HEK293T (cell line): Measurements from ENCODE around the gene TRMT11.
A peak's percentile ranks its signal among the peaks of the same experiment; 100 is the strongest.

ENCODE experiments used
- CTCF ChIA-PET: fragments of 350-600 bp; formaldehyde crosslinking; extraction: SDS; loops from one replicate; lab custom pipeline; 2021; ENCODE audit warnings: antibody characterized with exemption, inconsistent platforms; lab: Yijun Ruan, JAX
- POLR2A ChIA-PET: fragments of 350-600 bp; formaldehyde crosslinking; extraction: SDS; loops from one replicate; lab custom pipeline; 2020; ENCODE audit warnings: antibody characterized with exemption, inconsistent platforms; lab: Yijun Ruan, JAX
- DNase-seq: peaks from one replicate; pipeline ENCODE4 v3.0.0; 2012; ENCODE audit warnings: mixed read lengths; ENCODE audit errors: extremely low spot score
- ARNT ChIP-seq: fragments of 450-650 bp; IDR thresholded peaks from 2 replicates; pipeline ENCODE4 v1.6.1; 2017; ENCODE audit warnings: mild to moderate bottlenecking
- BHLHE40 ChIP-seq: fragments of 450-650 bp; IDR thresholded peaks from 2 replicates; pipeline ENCODE4 v1.6.1; 2016; ENCODE audit warnings: mild to moderate bottlenecking, moderate library complexity, borderline replicate concordance
- CTBP1 ChIP-seq: fragments of 450-650 bp; IDR thresholded peaks from 2 replicates; pipeline ENCODE4 v1.6.1; 2016; ENCODE audit warnings: borderline replicate concordance
- ELF4 ChIP-seq: fragments of 450-650 bp; IDR thresholded peaks from 2 replicates; pipeline ENCODE4 v1.6.1; 2017; ENCODE audit warnings: antibody characterized with exemption
- FOXA1 ChIP-seq: fragments of 450-650 bp; IDR thresholded peaks from 2 replicates; pipeline ENCODE4 v1.6.1; 2016; ENCODE audit warnings: mild to moderate bottlenecking
- FOXK2 ChIP-seq: fragments of 450-650 bp; IDR thresholded peaks from 2 replicates; pipeline ENCODE4 v1.6.1; 2016; ENCODE audit warnings: mild to moderate bottlenecking
- FOXM1 ChIP-seq: fragments of 450-650 bp; IDR thresholded peaks from 2 replicates; pipeline ENCODE4 v1.6.1; 2017; ENCODE audit warnings: mild to moderate bottlenecking, borderline replicate concordance
- HDGF ChIP-seq: fragments of 450-650 bp; IDR thresholded peaks from 2 replicates; pipeline ENCODE4 v1.6.1; 2017; ENCODE audit warnings: antibody characterized with exemption, borderline replicate concordance
- L3MBTL2 ChIP-seq: fragments of 450-650 bp; conservative IDR thresholded peaks from 2 replicates; pipeline ENCODE4 v1.6.1; 2016; ENCODE audit warnings: mild to moderate bottlenecking
- LEF1 ChIP-seq: fragments of 450-650 bp; IDR thresholded peaks from 2 replicates; pipeline ENCODE4 v1.6.1; 2017; ENCODE audit warnings: mild to moderate bottlenecking, borderline replicate concordance
- NFRKB ChIP-seq: fragments of 450-650 bp; IDR thresholded peaks from 2 replicates; pipeline ENCODE4 v1.6.1; 2016; ENCODE audit warnings: mild to moderate bottlenecking, moderate library complexity
- SP1 ChIP-seq: fragments of 450-650 bp; IDR thresholded peaks from 2 replicates; pipeline ENCODE4 v1.6.1; 2017
- SUZ12 ChIP-seq: fragments of 450-650 bp; IDR thresholded peaks from 2 replicates; pipeline ENCODE4 v1.6.1; 2016; ENCODE audit warnings: mild to moderate bottlenecking
- TARDBP ChIP-seq: fragments of 450-650 bp; IDR thresholded peaks from 2 replicates; pipeline ENCODE4 v1.6.1; 2016
- ZNF384 ChIP-seq: fragments of 450-650 bp; IDR thresholded peaks from 2 replicates; pipeline ENCODE4 v1.6.1; 2016
- TF ChIP-seq, protein P1 (sequence below): fragments of 450-650 bp; IDR thresholded peaks from 2 replicates; pipeline ENCODE4 v1.6.1; 2016

TRMT11 gene

GRCh38 chr6:125953502-125953875 lies 32.9 kb upstream of the TRMT11 start:
- CTCF ChIA-PET: interaction anchor here (0.6 to 2.0 kb wide), 6 partner anchors 9 to 142 kb away, joined by 3 to 11 read pairs (median 3); no protein-coding TSS in a partner anchor
- POLR2A ChIA-PET: interaction anchor here (0.9 to 1.7 kb wide), 3 partner anchors 160 to 172 kb away, joined by 3 to 9 read pairs (median 3); no protein-coding TSS in a partner anchor
- TF ChIP-seq ARNT (no peak), L3MBTL2 (no peak), ELF4 (no peak), ZNF384 (no peak), BHLHE40 (no peak), CTBP1 (no peak), LEF1 (no peak), FOXA1 (no peak), NFRKB (no peak), SUZ12 (no peak)
- TF ChIP-seq, protein P1, sequence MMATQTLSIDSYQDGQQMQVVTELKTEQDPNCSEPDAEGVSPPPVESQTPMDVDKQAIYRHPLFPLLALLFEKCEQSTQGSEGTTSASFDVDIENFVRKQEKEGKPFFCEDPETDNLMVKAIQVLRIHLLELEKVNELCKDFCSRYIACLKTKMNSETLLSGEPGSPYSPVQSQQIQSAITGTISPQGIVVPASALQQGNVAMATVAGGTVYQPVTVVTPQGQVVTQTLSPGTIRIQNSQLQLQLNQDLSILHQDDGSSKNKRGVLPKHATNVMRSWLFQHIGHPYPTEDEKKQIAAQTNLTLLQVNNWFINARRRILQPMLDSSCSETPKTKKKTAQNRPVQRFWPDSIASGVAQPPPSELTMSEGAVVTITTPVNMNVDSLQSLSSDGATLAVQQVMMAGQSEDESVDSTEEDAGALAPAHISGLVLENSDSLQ: no peak
- DNase-seq: no peak

- no peak for DNase-seq
- TF ChIP-seq, protein P1: no peak
- TF ChIP-seq ARNT: no peak
- no peak for TF ChIP-seq CTBP1
- no peak for TF ChIP-seq NFRKB
- TF ChIP-seq BHLHE40: no peak
- TF ChIP-seq HDGF: no peak
- TF ChIP-seq FOXK2: no peak
- TF ChIP-seq LEF1: no peak
- TF ChIP-seq FOXA1: no peak
- no peak for TF ChIP-seq FOXM1
- TF ChIP-seq SP1: no peak
- no peak for TF ChIP-seq SUZ12
- no peak for TF ChIP-seq TARDBP
- TF ChIP-seq ZNF384: no peak
- TF ChIP-seq L3MBTL2: no peak
- ChIA-PET POLR2A (interaction anchor here (0.9 to 3.9 kb wide), 8 partner anchors 8 to 646 kb away, joined by 3 to 55 read pairs (median 8); partner anchors contain the start of gene NCOA7), CTCF (interaction anchor here (1.8 to 3.5 kb wide), 3 partner anchors 48 to 164 kb away, joined by 15 to 29 read pairs (median 25); partner anchors contain the start of gene NCOA7)
Measured at GRCh38 chr6:125954735-125955339, 31.5 kb upstream of the TRMT11 start.

DNA sequence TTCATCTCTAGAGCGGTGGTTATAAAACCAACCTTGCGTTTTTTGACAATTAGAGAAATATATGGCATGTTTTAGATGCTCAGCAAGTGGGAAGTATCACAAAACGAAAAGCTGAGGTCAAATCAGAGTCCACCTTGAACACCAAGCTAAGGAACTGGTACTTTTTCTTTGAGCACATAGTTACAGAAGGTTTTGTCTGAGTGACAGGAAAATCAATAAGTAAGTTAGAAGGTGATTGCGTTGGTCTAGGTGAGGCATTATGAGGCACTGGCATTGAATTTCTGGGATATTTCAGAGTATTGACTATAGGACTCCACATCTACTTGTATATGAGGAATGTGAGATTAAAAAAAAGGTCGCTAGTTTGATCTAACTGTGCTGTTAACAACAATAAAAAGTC lies 30.4 kb upstream of the TRMT11 start:
- TF ChIP-seq CTBP1: no peak
- no peak for TF ChIP-seq SUZ12
- TF ChIP-seq ARNT: no peak
- TF ChIP-seq FOXM1: no peak
- TF ChIP-seq, protein P1: no peak
- TF ChIP-seq BHLHE40: no peak
- no peak for TF ChIP-seq SP1
- TF ChIP-seq NFRKB: no peak
- TF ChIP-seq LEF1: no peak
- no peak for TF ChIP-seq ZNF384
- TF ChIP-seq HDGF: no peak
- no peak for TF ChIP-seq FOXA1
- ChIA-PET CTCF (interaction anchor here (0.6 to 3.5 kb wide), 43 partner anchors 8 to 662 kb away, joined by 3 to 42 read pairs (median 4); partner anchors contain the start of genes NCOA7 and TRMT11), POLR2A (interaction anchor here (0.6 to 3.9 kb wide), 33 partner anchors 9 to 648 kb away, joined by 3 to 55 read pairs (median 5); partner anchors contain the start of genes NCOA7 and TRMT11)
- no peak for DNase-seq

GRCh38 chr6:125956506-125957390 lies 29.6 kb upstream of the TRMT11 start, which contains the start of gene HINT3:
HINT3 (plus strand) TSS chr6:125956770; CDS start chr6:125956978, 208 bp downstream.
- DNase-seq: peak; percentile 97
- no peak for TF ChIP-seq FOXK2
- TF ChIP-seq TARDBP: peak; percentile 91
- no peak for TF ChIP-seq SUZ12
- peak; percentile 99 for TF ChIP-seq LEF1
- peak; percentile 72 for TF ChIP-seq CTBP1
- TF ChIP-seq ARNT: peak; percentile 60; the same call in 1 of the 2 replicates
- no peak for TF ChIP-seq FOXA1
- TF ChIP-seq L3MBTL2: peak; percentile 83
- TF ChIP-seq, protein P1: peak; percentile 53; the same call in 1 of the 2 replicates
- POLR2A ChIA-PET: interaction anchor here (0.6 to 3.9 kb wide), 38 partner anchors 8 to 648 kb away, joined by 3 to 55 read pairs (median 5); partner anchors contain the start of genes NCOA7 and TRMT11
- CTCF ChIA-PET: interaction anchor here (0.6 to 3.5 kb wide), 48 partner anchors 8 to 691 kb away, joined by 3 to 42 read pairs (median 4); partner anchors contain the start of genes NCOA7 and TRMT11
